ENCODE results near the gene GAST.
"Not testable (repeated sequence)": the region's sequence is repeated elsewhere in the genome, so short reads cannot be mapped to it uniquely, and the experiment has no call there.

The GAST gene

GRCh38 chr17:41683441-41684007 lies 28.6 kb upstream of the GAST start:
- in situ Hi-C loops (cut with HindIII; ENCODE audit: low sequenced_read_pairs): no loop called here

GRCh38 chr17:41684035-41684434 lies 28.1 kb upstream of the GAST start:
- in situ Hi-C loops (cut with HindIII; ENCODE audit: low sequenced_read_pairs): no loop called here

GRCh38 chr17:41685753-41686152 lies 26.4 kb upstream of the GAST start:
- in situ Hi-C loops (cut with HindIII; ENCODE audit: low sequenced_read_pairs): not testable (repeated sequence)

GRCh38 chr17:41686281-41686680 lies 25.9 kb upstream of the GAST start:
- in situ Hi-C loops (cut with HindIII; ENCODE audit: low sequenced_read_pairs): no loop called here

- in situ Hi-C loops (cut with HindIII; ENCODE audit: low sequenced_read_pairs): no loop called here
These were observed 24.1 kb upstream of the GAST start for GRCh38 chr17:41687828-41688640.

- in situ Hi-C loops (cut with HindIII; ENCODE audit: low sequenced_read_pairs): no loop called here
These were observed 23.3 kb upstream of the GAST start, which contains the start of gene EIF1 for GRCh38 chr17:41688641-41689496. Gene EIF1 (plus strand): TSS chr17:41688885. CDS start chr17:41689039, 154 bp downstream.

GRCh38 chr17:41689497-41690299 lies 22.4 kb upstream of the GAST start:
- in situ Hi-C loops (cut with HindIII; ENCODE audit: low sequenced_read_pairs): no loop called here

GRCh38 chr17:41690497-41690896 lies 21.6 kb upstream of the GAST start:
- in situ Hi-C loops (cut with HindIII; ENCODE audit: low sequenced_read_pairs): no loop called here

- in situ Hi-C loops (cut with HindIII; ENCODE audit: low sequenced_read_pairs): no loop called here
These were observed 20.9 kb upstream of the GAST start for GRCh38 chr17:41691031-41691777.

- in situ Hi-C loops (cut with HindIII; ENCODE audit: low sequenced_read_pairs): no loop called here
These were observed 19.2 kb upstream of the GAST start for GRCh38 chr17:41692722-41693521.

- in situ Hi-C loops (cut with HindIII; ENCODE audit: low sequenced_read_pairs): no loop called here
These were observed 16.9 kb upstream of the GAST start for GRCh38 chr17:41695134-41695661.

- in situ Hi-C loops (cut with HindIII; ENCODE audit: low sequenced_read_pairs): no loop called here
These were observed 16.0 kb upstream of the GAST start for GRCh38 chr17:41695954-41696757.

- in situ Hi-C loops (cut with HindIII; ENCODE audit: low sequenced_read_pairs): no loop called here
These were observed 14.8 kb upstream of the GAST start for GRCh38 chr17:41697122-41697962.

- in situ Hi-C loops (cut with HindIII; ENCODE audit: low sequenced_read_pairs): not testable (repeated sequence)
These were observed 11.3 kb upstream of the GAST start for GRCh38 chr17:41700843-41701242.

- in situ Hi-C loops (cut with HindIII; ENCODE audit: low sequenced_read_pairs): no loop called here
These were observed 9.4 kb upstream of the GAST start for GRCh38 chr17:41702712-41703111.

GRCh38 chr17:41705271-41705991 lies 6.7 kb upstream of the GAST start:
- in situ Hi-C loops (cut with HindIII; ENCODE audit: low sequenced_read_pairs): no loop called here

Measured in DLD1 (cell line).